ENCODE data around the gene SPTLC3. TPM values are rescaled to one million over a fixed set of nuclear protein-coding genes. Genes with fewer than 3 reads are reported as not detected.
A peak's percentile ranks its signal among the peaks of the same experiment; 100 is the strongest.

SPTLC3 gene
- total RNA-seq, 4 donors from 2014 or later: 5.5 to 9.7 (median 8.4) TPM

GRCh38 chr20:13102237-13102636, 93.5 kb downstream of the SPTLC3 start:
- ATAC-seq (ENCODE audit: low FRiP score): peak; percentile 68
- no peak for DNase-seq (ENCODE audit: low spot score)
- TF ChIP-seq, protein P1, sequence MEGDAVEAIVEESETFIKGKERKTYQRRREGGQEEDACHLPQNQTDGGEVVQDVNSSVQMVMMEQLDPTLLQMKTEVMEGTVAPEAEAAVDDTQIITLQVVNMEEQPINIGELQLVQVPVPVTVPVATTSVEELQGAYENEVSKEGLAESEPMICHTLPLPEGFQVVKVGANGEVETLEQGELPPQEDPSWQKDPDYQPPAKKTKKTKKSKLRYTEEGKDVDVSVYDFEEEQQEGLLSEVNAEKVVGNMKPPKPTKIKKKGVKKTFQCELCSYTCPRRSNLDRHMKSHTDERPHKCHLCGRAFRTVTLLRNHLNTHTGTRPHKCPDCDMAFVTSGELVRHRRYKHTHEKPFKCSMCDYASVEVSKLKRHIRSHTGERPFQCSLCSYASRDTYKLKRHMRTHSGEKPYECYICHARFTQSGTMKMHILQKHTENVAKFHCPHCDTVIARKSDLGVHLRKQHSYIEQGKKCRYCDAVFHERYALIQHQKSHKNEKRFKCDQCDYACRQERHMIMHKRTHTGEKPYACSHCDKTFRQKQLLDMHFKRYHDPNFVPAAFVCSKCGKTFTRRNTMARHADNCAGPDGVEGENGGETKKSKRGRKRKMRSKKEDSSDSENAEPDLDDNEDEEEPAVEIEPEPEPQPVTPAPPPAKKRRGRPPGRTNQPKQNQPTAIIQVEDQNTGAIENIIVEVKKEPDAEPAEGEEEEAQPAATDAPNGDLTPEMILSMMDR (IDR thresholded peaks at IDR 0.05): no peak

DNA sequence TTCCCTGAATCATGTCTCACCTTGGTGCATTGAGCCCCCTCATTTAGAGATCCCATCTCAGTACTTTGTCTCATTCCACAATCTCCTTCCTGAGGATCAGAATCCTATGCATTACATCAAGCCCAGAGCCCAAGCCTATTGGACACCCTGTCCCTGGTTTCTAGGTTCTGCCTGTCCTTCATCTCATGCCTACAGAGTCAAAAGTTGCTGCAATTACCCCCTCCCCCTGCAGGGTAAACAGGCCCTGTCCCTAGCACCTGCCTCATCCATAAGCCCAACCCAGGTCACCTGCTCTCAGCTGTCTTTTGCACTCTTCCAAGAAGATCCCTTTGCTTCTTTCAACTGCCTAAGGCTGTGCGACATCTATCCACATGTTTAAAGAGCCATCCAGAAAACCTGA, 93.9 kb downstream of the SPTLC3 start:
- ATAC-seq (ENCODE audit: low FRiP score) (no peak), DNase-seq (ENCODE audit: low spot score) (no peak)
- TF ChIP-seq, protein P1 (IDR thresholded peaks at IDR 0.05): no peak

- ATAC-seq (ENCODE audit: low FRiP score): no peak
- TF ChIP-seq, protein P1 (IDR thresholded peaks at IDR 0.05): no peak
- no peak for DNase-seq (ENCODE audit: low spot score)
These were observed 96.3 kb downstream of the SPTLC3 start for GRCh38 chr20:13105039-13105438.

- DNase-seq (ENCODE audit: low spot score) (no peak), ATAC-seq (ENCODE audit: low FRiP score) (no peak)
- TF ChIP-seq, protein P1 (IDR thresholded peaks at IDR 0.05): no peak
These were observed 97.2 kb downstream of the SPTLC3 start for GRCh38 chr20:13105864-13106457.

DNA sequence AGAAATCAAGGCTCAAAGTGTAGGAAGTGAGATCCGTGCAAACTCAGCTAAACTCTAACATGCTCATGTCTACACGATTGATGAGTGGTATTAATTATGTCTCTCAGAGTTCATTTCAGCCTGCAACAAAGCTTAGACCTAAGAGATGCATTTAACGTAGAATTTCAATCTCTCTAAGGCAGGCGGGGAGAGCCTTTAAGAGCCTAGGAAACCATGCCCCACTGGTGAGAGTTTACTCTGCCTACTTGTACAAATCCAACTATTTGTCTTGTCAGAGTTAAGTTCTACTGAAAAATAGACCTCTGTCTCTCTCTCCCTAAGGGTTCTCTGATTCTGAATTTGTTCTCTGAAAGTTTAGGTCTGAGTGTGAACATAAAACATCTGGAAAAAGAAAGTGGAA, 100.9 kb downstream of the SPTLC3 start:
- TF ChIP-seq, protein P1 (IDR thresholded peaks at IDR 0.05): no peak
- no peak for ATAC-seq (ENCODE audit: low FRiP score)

GRCh38 chr20:13110796-13111195, 102.0 kb downstream of the SPTLC3 start:
- TF ChIP-seq, protein P1 (IDR thresholded peaks at IDR 0.05): no peak
- ATAC-seq (ENCODE audit: low FRiP score) (no peak), DNase-seq (ENCODE audit: low spot score) (no peak)

More for the DNA sequence above, 100.9 kb downstream of the SPTLC3 start:
- DNase-seq (ENCODE audit: low spot score): no peak

DNA sequence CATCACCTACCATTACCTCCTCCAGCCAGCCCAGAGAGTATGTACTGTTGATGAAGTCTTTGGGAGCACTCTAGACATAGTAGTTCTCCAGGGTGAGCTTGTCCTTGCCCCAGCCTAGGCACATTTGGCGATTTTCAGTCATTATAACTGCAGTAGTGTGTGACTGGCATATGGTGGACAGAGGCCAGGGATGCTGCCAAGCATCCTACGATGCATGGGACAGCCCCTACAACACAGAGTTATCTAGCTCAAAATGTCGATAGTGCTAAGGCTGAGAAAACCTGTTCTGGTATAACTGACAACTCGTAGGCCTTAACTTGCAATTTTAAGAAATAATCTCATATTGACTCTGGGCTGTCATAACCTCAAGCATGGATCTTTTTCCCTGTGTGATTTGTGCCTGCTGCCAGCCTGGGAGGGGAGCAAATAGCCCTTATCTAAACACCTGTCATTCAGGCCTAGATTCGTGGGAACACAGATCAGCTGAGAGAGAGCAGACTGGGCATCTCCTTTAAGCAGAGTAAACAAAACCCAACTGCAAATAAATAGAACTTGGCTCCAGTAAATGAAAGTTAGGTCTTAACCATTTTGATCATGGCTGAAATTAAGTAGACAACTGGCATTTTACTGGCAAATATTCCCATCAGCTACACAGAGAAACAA, 102.6 kb downstream of the SPTLC3 start:
- TF ChIP-seq, protein P1 (IDR thresholded peaks at IDR 0.05): no peak
- DNase-seq (ENCODE audit: low spot score) (no peak), ATAC-seq (ENCODE audit: low FRiP score) (no peak)

All from omental fat pad (tissue), 4 donors.